ENCODE measurements around the gene FSIP1.

The FSIP1 gene

DNA sequence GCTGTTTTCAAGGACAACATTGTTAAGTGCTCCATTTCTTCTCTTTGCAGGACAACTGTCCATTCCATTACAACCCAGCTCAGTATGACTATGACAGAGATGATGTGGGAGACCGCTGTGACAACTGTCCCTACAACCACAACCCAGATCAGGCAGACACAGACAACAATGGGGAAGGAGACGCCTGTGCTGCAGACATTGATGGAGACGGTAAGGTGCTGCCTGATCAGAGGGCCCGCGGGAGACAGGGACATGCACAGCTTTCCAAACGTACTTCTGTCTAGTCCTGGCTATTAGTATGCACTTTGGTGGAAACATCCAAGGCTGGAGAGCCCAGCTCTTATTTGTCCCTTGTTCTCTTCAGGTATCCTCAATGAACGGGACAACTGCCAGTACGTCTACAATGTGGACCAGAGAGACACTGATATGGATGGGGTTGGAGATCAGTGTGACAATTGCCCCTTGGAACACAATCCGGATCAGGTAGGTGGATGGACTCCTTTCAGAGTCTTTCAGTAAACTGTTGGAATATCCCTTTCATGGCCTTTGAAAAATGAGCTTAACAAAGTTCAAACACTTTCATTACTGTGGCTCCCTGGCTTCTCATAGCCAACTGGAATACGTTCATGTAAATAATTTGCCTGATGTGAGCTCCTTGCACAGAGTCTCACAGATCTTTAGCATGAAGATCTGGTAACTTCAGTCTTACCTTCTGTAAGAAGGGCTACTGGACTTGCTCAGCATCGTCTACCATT, 191.3 kb downstream of the FSIP1 start:
- DNase-seq, result no peak

DNA sequence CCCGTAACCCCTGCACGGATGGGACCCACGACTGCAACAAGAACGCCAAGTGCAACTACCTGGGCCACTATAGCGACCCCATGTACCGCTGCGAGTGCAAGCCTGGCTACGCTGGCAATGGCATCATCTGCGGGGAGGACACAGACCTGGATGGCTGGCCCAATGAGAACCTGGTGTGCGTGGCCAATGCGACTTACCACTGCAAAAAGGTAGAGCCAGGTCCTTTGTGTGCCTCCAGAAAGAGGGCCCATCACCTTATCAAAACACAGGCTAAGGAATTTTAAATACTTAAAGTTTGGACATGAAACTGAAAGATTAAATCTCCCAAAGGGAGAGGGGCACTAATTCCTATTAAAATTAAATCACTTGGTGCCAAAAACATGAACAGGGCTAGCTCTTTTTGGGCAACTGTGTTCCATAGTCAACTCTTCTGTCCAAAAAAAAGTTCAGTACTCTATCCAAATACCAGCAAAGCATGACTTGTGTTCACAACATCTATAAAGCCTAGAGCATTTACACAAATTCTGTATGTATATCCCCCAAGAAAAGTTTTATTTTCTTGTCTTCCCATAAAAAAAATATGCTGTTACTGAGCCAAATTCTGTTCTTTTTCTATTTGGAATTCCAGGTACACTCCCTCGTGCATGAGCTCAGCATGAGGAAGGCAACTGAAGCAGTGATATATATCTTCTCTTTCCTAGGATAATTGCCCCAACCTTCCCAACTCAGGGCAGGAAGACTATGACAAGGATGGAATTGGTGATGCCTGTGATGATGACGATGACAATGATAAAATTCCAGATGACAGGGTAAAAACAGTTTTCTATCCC, 192.6 kb downstream of the FSIP1 start:
- DNase-seq, result no peak

DNA sequence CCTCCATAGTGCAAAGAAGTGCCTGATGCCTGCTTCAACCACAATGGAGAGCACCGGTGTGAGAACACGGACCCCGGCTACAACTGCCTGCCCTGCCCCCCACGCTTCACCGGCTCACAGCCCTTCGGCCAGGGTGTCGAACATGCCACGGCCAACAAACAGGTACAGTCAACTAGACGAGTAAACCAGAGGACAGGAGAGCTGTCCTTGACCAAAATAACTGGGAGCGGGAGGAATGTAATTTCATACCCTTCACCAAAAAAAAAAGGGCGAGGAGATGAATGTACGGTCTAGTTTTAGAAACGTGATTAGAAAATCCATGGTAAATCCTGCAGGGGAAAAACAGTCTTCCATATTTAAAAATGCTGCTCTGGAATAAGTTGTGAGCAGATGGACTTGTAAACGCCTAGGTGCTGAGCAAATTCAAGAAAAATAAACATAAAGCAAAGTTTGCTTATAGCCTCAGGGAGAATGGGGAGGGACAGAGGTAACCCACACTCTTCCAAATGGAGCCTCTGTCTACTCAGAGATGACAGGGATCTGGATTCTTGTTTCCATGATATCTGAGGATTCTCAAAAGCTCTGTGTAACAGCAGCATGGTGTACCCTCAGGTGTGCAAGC, 193.3 kb downstream of the FSIP1 start:
- no peak for DNase-seq

DNA sequence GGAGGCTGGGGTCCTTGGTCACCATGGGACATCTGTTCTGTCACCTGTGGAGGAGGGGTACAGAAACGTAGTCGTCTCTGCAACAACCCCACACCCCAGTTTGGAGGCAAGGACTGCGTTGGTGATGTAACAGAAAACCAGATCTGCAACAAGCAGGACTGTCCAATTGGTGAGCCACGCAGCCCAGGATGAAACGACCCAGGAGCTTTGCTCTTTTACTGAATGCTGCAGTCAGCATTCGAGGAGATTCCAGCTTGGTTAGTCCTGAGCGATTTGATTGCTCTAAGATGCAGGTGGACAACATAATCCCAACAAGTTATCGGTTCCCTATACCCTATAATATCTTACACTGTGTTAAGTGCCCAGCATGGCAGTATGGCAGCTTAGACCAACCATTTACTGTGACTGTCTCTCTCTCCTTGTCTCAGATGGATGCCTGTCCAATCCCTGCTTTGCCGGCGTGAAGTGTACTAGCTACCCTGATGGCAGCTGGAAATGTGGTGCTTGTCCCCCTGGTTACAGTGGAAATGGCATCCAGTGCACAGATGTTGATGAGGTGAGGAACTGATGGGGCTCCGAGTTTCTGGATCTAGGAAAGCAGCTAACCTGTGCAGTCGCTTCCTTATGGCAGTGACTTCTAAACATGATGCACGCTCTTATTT, 194.0 kb downstream of the FSIP1 start:
- no peak for DNase-seq

DNA sequence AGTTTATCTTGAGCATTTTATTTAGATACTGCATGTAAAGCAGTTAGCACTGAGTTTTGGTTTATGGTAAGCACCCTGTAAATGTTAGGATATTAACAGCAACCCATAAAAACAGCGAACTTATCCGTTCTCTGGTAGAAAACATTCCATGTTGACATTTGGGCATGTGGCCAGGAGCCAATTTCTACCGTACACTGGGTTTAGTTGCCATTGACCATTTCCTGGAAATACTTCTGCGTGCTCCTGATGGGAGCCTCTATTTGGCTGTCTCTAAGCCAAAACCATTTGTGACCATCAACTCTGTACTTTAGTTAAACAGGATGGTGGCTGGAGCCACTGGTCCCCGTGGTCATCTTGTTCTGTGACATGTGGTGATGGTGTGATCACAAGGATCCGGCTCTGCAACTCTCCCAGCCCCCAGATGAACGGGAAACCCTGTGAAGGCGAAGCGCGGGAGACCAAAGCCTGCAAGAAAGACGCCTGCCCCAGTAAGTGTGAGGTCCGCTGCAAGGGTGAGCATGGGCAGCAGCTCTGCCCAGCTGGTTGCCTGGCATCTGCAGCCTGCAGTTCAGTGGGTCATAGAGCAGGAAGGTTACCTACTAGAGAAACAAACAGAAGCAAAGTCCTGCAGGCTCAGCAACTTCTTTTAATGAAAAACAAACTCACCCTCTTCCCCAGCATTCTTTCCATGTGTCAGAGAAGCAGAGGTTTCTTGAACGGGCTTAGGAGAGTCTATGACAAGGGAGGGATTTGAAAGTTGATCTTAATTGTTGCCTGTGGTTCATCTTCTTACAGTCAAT, 194.7 kb downstream of the FSIP1 start:
- DNase-seq, result no peak

DNA sequence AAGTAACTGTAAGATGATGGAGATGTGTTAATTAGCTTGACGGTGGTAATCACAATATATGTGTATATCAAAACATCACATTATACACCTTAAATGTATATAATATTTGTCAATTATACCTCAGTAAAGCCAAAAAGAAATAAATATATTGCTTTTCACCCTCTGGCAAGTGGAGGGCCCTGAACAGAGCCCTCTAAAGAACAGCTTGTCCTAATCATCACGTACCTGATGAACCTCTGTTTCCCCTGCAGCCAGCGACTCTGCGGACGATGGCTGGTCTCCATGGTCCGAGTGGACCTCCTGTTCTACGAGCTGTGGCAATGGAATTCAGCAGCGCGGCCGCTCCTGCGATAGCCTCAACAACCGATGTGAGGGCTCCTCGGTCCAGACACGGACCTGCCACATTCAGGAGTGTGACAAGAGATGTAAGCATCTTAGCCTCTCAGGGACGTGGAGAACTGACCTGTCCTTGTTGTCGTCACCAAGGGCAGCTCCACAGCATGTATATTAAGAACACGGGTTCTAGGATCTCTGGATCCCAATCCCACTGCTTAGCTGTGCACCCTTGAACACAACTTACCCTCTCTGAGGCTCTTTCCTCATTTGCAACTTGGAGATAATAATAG, 195.4 kb downstream of the FSIP1 start:
- no peak for DNase-seq

DNA sequence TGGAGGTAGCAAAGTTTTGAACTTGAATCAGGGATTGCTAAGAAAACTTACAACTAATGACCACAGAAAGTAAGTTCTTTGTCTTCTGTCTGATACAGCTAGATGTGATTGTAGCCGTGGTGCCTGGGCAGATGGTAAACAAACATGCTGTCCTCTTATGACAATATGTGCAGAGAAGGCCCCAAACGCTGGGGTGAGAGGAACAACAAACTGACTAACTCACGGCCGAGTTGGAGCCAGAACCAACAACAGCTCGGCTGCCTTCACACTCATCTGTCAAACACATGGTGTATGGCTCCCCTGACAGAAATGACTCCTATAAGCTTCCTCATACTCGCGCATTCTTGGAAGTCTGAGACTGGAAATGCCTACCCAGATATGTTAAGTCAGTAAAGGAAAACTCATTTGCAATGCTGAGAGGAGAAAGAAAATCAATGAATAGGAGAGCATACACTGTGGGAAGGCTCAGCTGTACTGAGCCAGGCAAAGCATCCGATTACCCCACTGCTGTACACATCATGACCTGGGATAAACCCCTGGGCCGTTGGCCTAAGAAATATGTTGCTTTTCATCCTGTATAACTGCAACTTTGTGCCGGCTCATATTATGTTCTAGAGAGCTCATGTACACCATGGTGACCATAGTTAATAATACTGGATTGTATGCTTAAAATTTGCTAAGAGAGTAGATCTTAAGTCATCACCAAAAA, 196.1 kb downstream of the FSIP1 start:
- DNase-seq, result no peak

DNA sequence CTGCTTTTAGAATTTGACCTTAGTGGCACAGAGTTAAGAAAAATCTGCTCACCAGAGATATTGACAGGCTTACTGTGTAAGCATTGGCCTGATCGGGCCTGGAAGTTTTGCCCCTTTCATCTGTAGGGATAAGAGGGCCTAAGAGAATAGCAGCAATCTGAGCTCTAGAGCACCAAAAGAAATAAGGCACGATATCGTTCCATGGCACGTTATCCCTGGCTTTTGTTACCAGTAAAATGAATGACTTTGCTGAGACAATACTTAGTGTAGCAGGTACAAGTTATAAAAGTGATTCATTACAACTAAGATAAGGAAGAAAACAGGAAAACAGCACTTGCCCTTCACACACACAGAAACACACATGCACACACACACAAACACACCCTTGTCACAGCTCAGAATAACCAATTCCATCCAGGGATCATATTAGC, 196.8 kb downstream of the FSIP1 start:
- no peak for DNase-seq

DNA sequence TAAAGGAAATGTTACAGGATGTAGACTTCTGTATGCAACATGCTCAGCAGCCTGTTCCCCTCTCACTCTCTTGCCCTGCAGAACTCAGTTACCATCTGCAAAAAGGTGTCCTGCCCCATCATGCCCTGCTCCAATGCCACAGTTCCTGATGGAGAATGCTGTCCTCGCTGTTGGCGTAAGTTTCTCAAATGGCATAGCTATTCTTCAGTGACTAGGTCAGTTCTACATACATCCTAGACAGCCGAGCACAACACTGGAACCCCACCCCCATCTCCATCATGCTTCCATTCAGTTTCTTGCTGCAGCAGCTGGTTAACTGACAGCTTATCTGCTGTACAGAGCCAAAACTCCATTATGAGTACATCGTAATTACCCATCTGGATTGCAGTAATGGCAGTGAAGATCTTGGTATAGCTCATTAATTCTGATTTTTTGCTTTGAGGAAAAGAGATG, 197.2 kb downstream of the FSIP1 start:
- DNase-seq, result no peak

DNA sequence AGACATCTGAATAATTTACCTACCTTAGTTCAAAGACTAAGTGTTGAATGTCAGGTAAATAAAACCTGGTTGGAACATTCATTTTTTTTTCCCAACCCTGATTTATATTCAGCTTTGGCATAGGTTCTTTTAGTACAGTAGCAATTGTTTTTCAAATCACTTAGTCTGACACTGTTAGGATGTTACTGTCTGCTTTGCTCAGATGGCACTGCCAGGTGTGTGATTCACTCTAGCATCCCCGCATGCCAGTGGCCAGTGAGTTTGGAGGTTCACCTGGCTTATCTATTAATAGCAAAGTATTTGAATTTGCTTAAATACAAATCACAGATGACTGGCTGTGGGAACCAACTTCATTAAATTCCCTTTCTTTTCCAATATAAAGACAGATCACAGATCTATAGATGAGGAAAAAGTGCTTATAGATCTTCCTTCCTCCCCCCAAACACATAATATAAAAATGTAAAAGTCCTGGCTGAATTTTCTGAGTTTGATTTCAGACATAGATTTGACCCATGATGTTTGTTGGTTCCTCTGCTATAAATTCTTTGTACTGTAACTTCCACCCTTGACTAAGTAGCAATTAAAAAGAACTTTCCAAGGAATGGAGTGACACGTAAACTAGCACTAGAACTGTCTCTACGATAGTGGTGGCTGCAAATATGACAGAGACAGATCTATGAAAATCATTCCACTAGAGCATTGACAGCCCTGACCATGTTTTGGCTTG, 197.8 kb downstream of the FSIP1 start:
- DNase-seq, result no peak

DNA sequence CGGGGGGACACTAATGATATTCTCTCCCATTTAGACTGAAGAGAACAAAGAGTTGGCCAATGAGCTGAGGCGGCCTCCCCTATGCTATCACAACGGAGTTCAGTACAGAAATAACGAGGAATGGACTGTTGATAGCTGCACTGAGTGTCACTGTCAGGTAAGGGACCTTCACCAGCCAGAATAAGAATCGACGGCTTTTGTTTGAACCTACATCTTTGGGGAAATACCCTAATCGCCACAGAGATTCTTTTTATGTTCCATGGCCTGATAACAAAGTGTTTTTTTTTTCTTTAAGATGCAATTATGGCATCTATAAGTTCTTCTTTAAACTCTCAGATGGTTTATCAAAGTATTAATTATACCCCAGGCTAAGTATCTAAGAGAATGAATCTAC, 198.4 kb downstream of the FSIP1 start:
- DNase-seq, result no peak

DNA sequence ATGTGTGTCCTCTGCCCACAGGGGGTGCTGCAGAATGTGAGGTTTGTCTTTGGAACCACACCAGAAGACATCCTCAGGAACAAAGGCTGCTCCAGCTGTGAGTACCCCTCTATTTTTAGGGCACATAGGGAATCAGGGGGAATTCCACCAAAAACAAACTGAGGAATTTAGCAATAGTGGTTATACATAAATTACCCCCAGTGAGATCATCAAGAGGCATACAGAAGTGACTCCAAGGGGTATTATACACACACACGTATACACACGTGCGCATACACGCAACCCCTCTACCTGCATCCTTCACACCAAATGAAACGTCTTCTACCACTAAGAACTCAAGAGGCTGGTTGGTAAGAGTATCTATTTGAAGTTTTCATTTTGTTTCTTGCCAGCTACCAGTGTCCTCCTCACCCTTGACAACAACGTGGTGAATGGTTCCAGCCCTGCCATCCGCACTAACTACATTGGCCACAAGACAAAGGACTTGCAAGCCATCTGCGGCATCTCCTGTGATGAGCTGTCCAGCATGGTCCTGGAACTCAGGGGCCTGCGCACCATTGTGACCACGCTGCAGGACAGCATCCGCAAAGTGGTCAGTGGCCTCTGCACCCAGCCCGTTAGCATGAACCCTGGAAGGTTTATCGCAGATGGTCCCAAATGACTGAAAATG, 198.9 kb downstream of the FSIP1 start:
- DNase-seq, result no peak

DNA sequence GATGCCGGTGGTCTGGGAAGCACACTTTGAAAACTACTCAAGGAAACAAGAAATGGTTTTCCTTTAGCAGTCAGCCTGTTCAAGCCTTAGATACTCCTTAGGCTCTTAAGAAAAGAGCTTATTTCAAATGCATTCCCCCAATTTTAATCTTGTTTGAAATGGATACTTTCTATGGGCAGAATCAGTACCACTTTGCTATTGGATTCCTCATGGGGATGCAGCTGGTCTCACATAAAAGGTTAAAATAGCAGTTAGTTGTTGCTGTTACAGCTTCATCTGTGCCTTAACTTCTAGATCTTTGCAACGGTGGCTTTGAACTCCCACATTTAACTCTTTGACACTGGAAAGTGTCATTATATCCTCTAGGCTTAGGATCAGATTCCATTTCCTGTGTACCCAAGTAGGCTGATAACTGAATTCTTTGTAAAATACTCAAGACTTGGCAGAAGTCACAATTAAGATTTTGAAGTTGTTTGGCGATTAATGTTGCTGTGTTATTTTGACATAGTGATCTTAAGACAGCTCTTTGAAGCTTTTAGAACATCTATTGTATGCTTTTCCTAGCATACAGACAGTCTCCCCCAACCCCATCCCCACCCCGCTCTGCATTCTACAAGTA, 199.6 kb downstream of the FSIP1 start:
- DNase-seq, result no peak

DNA sequence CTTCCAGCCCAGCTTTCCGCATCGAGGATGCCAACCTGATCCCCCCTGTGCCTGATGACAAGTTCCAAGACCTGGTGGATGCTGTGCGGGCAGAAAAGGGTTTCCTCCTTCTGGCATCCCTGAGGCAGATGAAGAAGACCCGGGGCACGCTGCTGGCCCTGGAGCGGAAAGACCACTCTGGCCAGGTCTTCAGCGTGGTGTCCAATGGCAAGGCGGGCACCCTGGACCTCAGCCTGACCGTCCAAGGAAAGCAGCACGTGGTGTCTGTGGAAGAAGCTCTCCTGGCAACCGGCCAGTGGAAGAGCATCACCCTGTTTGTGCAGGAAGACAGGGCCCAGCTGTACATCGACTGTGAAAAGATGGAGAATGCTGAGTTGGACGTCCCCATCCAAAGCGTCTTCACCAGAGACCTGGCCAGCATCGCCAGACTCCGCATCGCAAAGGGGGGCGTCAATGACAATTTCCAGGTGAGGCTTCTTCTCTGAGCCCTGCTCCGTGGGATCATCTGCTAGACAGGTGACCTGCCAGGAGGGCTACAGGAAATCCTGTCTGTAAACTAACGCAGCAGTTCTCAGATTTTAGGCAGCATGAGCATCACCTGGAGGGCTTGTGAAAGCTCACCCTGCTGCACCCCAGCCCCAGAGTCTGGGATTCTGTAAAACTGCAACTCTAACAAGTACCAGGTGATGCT, 200.2 kb downstream of the FSIP1 start:
- no peak for DNase-seq

DNA sequence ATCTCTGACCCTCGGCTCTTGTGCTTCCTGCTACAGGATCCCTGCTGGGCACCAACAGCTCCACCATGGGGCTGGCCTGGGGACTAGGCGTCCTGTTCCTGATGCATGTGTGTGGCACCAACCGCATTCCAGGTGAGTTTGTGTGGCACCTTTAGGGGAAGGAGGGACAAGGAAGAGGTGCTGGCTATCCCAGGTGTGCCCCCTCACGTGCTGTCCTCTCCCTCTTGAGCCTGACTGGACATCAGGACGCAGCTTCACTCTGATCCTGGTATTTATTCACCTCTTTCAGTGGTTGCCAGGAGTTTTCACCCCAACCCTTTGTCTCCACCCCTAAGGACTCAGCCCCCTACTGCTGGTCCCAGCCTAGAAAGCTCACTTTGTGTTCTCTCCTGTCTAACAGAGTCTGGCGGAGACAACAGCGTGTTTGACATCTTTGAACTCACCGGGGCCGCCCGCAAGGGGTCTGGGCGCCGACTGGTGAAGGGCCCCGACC, 200.8 kb downstream of the FSIP1 start:
- no peak for DNase-seq

DNA sequence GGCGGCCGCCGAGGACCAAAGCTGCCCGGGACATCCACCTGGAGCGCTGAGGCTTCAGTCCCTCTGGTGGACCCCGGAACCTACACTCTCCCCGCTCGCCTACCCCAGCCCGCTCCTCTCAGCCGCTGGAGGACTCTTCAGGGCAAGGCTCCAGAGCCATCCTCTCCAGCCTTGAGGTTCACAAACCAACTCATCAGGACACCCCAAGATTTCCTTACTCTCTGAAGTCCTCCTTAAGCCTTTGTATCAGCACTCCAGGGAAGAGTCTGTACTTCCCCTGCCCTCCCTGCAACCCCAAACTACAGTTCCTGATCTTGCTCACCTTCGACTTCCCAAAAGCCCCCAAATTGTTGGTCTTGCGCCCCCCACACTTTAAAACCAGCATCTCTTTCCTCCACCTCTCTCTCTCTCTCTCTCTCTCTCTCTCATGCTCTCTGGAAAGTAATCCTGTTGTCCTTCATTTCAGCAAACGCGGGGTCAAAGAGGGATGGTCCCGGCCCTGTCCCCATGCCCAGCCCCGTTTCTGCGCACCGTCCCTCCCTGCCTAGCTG, 201.3 kb downstream of the FSIP1 start:
- DNase-seq, result no peak

DNA sequence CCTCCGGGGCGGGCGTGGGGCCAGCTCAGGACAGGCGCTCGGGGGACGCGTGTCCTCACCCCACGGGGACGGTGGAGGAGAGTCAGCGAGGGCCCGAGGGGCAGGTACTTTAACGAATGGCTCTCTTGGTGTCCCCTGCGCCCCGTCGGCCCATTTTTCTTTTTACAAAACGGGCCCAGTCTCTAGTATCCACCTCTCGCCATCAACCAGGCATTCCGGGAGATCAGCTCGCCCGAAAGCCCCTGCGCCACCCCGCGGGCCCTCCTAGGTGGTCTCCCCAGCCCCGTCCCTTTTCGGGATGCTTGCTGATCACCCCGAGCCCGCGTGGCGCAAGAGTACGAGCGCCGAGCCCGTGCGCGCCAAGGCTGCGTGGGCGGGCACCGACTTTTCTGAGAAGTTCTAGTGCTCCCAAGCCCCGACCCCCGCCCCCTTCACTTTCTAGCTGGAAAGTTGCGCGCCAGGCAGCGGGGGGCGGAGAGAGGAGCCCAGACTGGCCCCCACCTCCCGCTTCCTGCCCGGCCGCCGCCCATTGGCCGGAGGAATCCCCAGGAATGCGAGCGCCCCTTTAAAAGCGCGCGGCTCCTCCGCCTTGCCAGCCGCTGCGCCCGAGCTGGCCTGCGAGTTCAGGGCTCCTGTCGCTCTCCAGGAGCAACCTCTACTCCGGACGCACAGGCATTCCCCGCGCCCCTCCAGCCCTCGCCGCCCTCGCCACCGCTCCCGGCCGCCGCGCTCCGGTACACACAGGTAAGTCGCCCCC, 202.0 kb downstream of the FSIP1 start, which contains the start of gene THBS1:
Gene THBS1, plus strand, starts transcription at position 595 of the 757 bp plus-strand sequence. CDS start 779 bp downstream, outside the sequence.
- no peak for DNase-seq
